ENCODE measurements around the gene DOCK2. TPM values are rescaled to one million over a fixed set of nuclear protein-coding genes. Genes with fewer than 3 reads are reported as not detected.
"Not testable (repeated sequence)": the region's sequence is repeated elsewhere in the genome, so short reads cannot be mapped to it uniquely, and the experiment has no call there.

DOCK2 gene
- total and polyA plus RNA-seq, 2 of the 8 experiments (the other 6 are each of a cell fraction or from before 2014, with no cell fraction given): 3.9 to 5.7 TPM

DNA sequence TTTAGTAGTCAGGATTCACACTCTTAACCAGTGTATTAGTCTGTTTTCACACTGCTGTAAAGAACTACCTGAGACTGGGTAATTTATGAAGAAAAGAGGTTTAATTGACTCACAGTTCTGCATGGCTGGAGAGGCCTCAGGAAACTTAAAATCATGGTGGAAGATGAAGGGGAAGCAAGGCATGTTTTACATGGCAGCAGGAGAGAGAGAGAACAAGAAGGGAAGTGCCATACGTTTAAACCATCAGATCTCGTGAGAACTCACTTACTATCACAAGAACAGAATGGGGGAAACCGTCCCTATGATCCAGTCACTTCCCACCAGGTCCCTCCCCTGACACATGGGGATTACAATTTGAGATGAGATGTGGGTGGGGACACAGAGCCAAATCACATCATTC, 25.4 kb downstream of the DOCK2 start:
- H3K14ac ChIP-seq (ENCODE audit: insufficient read length); H3K27ac ChIP-seq (ENCODE audit: low read depth, low read length); H4K20me1 ChIP-seq (replicated peaks in 1 of 2; ENCODE audit: control insufficient read depth in 1 of 2, insufficient read depth in 2 of 2, low read length in 2 of 2); H3K23me2 ChIP-seq (ENCODE audit: low read depth, low read length); H3K79me2 ChIP-seq (ENCODE audit: control insufficient read depth in 1 of 2, insufficient read depth in 2 of 2, low read length in 2 of 2); DNase-seq (ENCODE audit: low read depth in 1 of 2, low spot score in 2 of 2); H3K4me2 ChIP-seq (ENCODE audit: insufficient read depth in 1 of 2, low read depth in 2 of 2, low read length in 2 of 2); H3K36me3 ChIP-seq (ENCODE audit: control insufficient read depth in 2 of 4, insufficient read depth in 4 of 4, low read length in 3 of 4); H4K91ac ChIP-seq (replicated peaks; ENCODE audit: insufficient read length, low read length); H2BK120ac ChIP-seq (replicated peaks; ENCODE audit: low read depth, low read length); H3K4me3 ChIP-seq (ENCODE audit: extremely low read depth in 1 of 4, insufficient read depth in 2 of 4, low read depth in 3 of 4, low read length in 4 of 4); H2AK5ac ChIP-seq (ENCODE audit: low read depth, low read length); H4K8ac ChIP-seq (ENCODE audit: extremely low read depth, insufficient read depth, low read length); H3K4ac ChIP-seq (replicated peaks; ENCODE audit: insufficient read length, low read depth, low read length); H3K9me3 ChIP-seq (ENCODE audit: insufficient read depth in 2 of 2, low read depth in 1 of 2, low read length in 1 of 2); H4K5ac ChIP-seq (ENCODE audit: insufficient read length, low read depth, low read length); H2BK12ac ChIP-seq (ENCODE audit: low read depth, low read length); FAIRE-seq; H2BK20ac ChIP-seq (ENCODE audit: low read length); H3K79me1 ChIP-seq (ENCODE audit: low read depth, low read length); H3K18ac ChIP-seq (ENCODE audit: extremely low read depth, low read length); H3K27me3 ChIP-seq (replicated peaks in 1 of 4; ENCODE audit: control insufficient read depth in 3 of 4, extremely low read depth in 1 of 4, insufficient read depth in 3 of 4, low read length in 3 of 4); H3K23ac ChIP-seq (ENCODE audit: insufficient read length); H3K56ac ChIP-seq (replicated peaks; ENCODE audit: insufficient read length, low read depth, low read length); POLR2A ChIA-PET (ENCODE audit: partially characterized antibody); H2BK5ac ChIP-seq (ENCODE audit: low read depth, low read length); H3K4me1 ChIP-seq (replicated peaks in 1 of 4; ENCODE audit: control insufficient read depth in 3 of 4, insufficient read depth in 4 of 4, low read length in 3 of 4); H2AFZ ChIP-seq (ENCODE audit: low read length); H3K9ac ChIP-seq (replicated peaks in 1 of 4; ENCODE audit: extremely low read depth in 1 of 4, low read depth in 3 of 4, low read length in 3 of 4); H2BK15ac ChIP-seq (ENCODE audit: low read length): not testable (repeated sequence)
- 96% methylated on average over 3 of the region's 3 CpGs; no CpG with 5 or more reads in 1 of the 2 experiments for WGBS, 2 experiments (ENCODE audit: extremely low coverage in 1 of 2, insufficient coverage in 1 of 2, insufficient read length in 1 of 2, insufficient replicate concordance in 2 of 2, low coverage in 1 of 2, low lambda C conversion rate in 2 of 2, missing lambda C conversion rate in 1 of 2)
- CTCF ChIA-PET (ENCODE audit: partially characterized antibody): interaction anchor here (1.7 kb wide), 1 partner anchor 261 kb away, joined by 3 read pairs; no protein-coding TSS in a partner anchor
